ENCODE results near the gene MCC.

MCC gene

GRCh38 chr5:113062869-113063508 lies 425.3 kb downstream of the MCC start:
- DNase-seq (ENCODE audit: low read depth in 2 of 2, low spot score in 1 of 2), result no peak

DNA sequence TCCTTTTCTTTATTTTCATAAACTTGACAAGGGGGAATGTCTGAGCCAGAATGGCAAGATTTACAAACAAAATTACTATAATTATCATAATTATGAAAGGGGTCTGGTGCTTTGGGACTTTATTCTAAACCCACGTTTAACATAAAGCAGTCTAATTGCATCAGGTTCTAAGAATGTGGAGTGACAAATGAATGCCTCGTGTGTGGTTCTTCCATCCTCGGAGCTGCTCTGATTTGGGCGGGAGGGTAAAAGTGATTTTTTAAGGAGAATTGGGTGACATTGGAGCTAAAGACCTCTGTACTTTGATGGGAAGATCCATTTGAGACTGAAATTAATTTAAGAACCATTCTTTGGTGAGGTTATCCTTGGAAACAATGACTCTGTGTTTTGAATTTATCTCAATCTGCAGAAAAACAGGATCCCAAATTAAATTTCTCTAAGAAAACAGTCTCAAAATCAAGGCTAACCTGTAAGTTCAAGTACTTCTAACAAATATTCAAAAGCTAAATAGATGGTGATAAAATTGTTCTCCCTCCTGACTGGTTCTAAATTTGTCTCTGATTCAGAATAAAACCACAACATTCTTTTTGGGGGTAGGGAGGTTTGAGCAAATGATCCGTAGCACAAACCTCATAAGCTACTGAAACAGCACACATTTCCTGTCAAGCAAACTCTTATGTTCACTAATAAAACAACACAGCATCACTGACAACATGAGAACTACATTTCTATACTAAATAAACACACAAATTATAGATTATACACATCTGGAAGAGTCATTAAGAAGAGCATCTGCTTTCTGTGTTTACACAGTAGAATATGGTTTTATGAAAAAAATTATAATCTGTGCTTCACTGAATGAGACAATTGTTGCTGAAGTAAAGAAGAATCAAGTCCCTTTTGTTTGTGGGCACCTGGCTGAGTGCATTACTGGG lies 426.1 kb downstream of the MCC start:
- DNase-seq (ENCODE audit: low read depth in 2 of 2, low spot score in 1 of 2), result no peak

GRCh38 chr5:113060408-113061025 lies 427.7 kb downstream of the MCC start:
- DNase-seq (ENCODE audit: low read depth in 2 of 2, low spot score in 1 of 2), result no peak

GRCh38 chr5:113059232-113060040 lies 428.8 kb downstream of the MCC start:
- DNase-seq (ENCODE audit: low read depth in 2 of 2, low spot score in 1 of 2), result no peak

GRCh38 chr5:113058706-113059226 lies 429.5 kb downstream of the MCC start:
- DNase-seq (ENCODE audit: low read depth in 2 of 2, low spot score in 1 of 2), result no peak

- DNase-seq (ENCODE audit: low read depth in 2 of 2, low spot score in 1 of 2), result no peak
Observed at GRCh38 chr5:113058269-113058668, 430.0 kb downstream of the MCC start.

GRCh38 chr5:113057557-113057984 lies 430.7 kb downstream of the MCC start:
- DNase-seq (ENCODE audit: low read depth in 2 of 2, low spot score in 1 of 2), result no peak

GRCh38 chr5:113056988-113057387 lies 431.3 kb downstream of the MCC start:
- no peak for DNase-seq (ENCODE audit: low read depth in 2 of 2, low spot score in 1 of 2)

- DNase-seq (ENCODE audit: low read depth in 2 of 2, low spot score in 1 of 2), result no peak
Observed at GRCh38 chr5:113054899-113055298, 433.4 kb downstream of the MCC start.

- DNase-seq (ENCODE audit: low read depth in 2 of 2, low spot score in 1 of 2), result no peak
Observed at GRCh38 chr5:113053511-113053995, 434.7 kb downstream of the MCC start.

DNA sequence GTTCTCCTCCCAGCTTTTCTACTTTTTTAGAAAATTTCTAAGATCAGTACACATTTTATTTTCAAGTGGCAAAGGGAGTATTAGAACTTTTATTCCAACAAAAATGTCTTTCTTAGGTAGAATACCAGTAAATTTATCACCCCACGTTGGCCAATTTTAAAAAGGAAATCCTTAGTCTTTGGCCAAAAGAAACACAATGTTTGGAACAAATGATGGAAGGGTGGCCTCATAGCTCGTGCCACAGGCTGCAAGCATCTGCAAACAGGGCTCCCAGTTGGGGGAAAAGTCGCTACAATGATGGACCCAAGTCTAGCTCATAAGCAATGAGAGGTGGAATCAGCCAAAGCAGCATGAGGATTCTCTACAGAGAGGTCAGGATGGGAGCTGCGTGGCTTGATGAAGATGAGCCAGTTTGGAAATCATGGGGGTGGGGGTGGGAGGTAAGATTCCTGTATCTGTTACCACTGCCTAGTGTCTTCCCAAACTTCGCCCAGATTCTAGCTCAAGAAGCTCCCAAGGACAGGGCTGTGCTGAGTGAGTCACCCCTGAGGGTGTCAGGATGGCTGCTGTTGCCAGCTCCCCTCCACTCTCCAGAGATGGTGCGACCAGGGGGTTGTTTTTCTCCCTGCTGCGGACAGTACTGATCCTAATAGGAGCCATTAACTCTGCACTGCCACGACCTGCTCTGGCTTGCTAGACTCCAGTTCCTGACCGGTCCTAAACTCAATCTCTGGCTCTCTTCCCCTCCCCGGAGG lies 436.0 kb downstream of the MCC start:
- no peak for DNase-seq (ENCODE audit: low read depth in 2 of 2, low spot score in 1 of 2)

DNA sequence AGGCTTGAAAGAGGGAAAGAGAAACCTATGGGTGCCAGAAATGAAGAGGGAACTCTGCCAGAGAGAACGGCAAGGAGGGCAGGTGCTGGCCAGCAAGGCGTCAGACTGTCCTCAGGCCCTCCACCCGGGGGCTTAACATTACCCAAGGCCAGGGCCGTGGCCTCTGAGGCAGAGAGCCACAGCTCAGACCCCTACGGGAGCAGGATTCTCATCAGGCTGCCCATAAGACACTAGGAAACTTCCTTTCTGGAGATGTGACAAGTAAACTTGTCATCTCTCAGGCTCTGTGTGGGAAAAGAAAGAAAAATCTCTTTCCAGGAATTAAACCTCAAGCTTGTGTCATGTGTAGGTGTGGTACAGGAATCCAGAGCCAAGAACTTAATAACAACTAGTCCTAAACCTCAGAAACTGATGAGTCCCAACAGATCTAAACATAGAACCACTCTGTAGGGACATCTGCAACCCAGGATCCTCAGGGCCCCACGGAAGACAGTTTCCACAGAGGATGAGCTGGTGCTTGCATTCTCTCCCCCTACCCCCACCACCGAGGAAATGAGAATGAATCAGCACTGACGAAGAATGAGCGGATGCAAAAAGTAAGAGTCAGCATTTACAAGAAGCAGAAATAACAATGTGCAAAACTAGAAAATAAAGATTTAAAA lies 437.4 kb downstream of the MCC start:
- DNase-seq (ENCODE audit: low read depth in 2 of 2, low spot score in 1 of 2), result no peak

DNA sequence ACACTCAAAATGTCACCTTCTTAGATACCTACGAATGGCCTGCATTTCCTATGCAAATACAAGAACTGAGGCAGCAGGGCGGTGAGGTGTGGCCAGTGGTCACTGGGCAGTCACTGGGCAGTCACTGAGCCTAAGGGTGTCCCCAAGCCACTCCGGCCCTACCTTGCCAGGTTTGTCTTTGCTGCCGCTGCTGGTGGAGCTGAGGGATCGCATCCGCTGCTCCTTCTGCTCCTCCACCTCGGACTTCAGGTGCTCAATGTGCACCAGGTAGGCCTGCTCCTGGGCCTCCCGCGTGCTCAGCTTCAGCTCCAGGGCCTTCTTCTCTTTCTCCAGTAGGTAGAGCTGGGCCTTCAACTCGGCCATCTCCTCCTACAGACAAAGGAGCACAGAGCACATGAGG lies 439.3 kb downstream of the MCC start:
- DNase-seq (ENCODE audit: low read depth in 2 of 2, low spot score in 1 of 2), result no peak

DNA sequence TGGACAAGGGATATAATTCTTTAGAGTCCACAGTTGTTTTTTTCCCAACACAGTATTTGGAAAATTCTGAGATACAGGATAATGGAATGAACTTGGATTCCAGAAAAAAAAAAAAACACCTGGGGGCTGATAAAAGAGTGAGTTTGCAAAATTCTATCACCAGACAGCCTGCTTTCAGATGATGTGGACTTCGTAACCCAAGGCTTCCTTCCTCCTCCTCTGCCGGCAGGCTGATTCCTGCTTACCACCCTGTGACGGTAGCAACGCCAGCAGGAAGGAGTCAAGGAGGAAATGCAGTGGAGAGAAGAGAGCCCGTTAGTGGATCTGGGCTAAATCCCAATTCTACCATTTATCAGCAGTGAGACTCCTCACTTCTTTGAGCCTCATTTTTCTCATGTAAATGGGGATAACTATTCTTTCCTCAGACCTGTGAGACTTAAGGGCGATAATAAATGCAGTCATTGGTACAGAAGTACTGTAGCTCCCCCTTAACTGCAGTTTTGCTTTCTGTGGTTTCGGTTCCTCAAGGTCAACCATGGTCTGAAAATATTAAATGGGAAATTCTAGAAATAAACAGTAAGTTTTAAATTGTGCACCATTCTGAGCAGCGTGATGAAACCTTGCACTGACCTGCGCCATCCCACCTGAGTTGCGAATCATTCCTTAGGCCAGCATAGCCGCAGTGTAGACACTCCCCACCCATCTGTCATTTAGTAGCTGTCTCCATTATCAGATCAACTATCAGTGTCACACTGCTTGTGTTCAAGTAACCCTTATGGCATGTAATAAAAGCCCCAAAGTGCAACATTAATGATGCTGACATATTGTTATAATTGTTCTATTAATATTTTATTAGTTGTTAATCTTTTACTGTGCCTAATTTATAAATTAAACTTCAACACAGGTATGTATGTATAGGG lies 440.3 kb downstream of the MCC start:
- no peak for DNase-seq (ENCODE audit: low read depth in 2 of 2, low spot score in 1 of 2)

GRCh38 chr5:113047234-113047633 lies 441.0 kb downstream of the MCC start:
- no peak for DNase-seq (ENCODE audit: low read depth in 2 of 2, low spot score in 1 of 2)

- no peak for DNase-seq (ENCODE audit: low read depth in 2 of 2, low spot score in 1 of 2)
Observed at GRCh38 chr5:113044776-113045465, 443.3 kb downstream of the MCC start.

DNA sequence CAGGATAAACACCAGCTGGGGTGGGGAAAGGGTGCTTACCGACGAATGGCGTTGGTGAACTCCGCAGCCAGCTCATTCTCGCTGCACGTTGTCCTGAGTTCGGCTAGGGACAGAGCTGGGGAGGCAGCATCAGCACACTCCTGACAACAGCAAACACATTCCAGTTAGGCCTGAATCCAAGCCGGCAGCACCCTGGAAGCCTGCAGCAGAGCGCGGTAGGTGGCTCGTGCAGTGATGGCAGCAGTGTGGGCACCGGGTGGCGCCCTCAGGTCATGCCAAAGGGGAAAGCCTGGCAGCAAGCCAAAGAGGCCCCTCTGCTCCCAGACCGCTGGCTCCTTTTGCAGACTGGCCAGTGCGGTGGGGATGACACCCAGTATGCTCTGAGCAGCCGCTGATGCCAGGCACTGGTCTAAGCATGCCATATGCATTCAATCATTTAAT lies 444.7 kb downstream of the MCC start:
- DNase-seq (ENCODE audit: low read depth in 2 of 2, low spot score in 1 of 2), result no peak

All from stimulated activated CD8-positive, alpha-beta memory T cell treated with anti-CD3 and anti-CD28 coated beads, Interleukin-4, amount 100 ng/mL, for 4 hours (primary cell).